GM12864 (cell line): ENCODE data around the gene TLE4.

Experiments used
- DNase-seq: peaks from one replicate; pipeline ENCODE4 v3.0.0-alpha.2; 2011; ENCODE audit warnings: low read depth
- H3K4me3 ChIP-seq: 2 replicates; pipeline ENCODE4 v1.5.1; 2011; ENCODE audit warnings: mild to moderate bottlenecking, low read depth, low read length, control low read depth
- CTCF ChIP-seq: IDR thresholded peaks from 2 replicates; pipeline ENCODE4 v1.5.1; 2011; ENCODE audit warnings: low read depth, mild to moderate bottlenecking, moderate library complexity, low read length, control low read depth, inconsistent platforms; ENCODE audit errors: missing control alignments

TLE4 gene

GRCh38 chr9:79610019-79610631 lies 38.4 kb downstream of the TLE4 start:
- TF ChIP-seq CTCF: no peak
- no peak overlapping the region for H3K4me3 ChIP-seq
- no peak for DNase-seq

- no peak for DNase-seq
- TF ChIP-seq CTCF: no peak
- H3K4me3 ChIP-seq: no peak overlapping the region
Observed at GRCh38 chr9:79610791-79611614, 39.2 kb downstream of the TLE4 start.

GRCh38 chr9:79613145-79613544 lies 41.4 kb downstream of the TLE4 start:
- TF ChIP-seq CTCF: no peak
- DNase-seq: no peak
- no peak overlapping the region for H3K4me3 ChIP-seq

- no peak for DNase-seq
- TF ChIP-seq CTCF: no peak
- H3K4me3 ChIP-seq: no peak overlapping the region
Observed at GRCh38 chr9:79615038-79615437, 43.3 kb downstream of the TLE4 start.

- H3K4me3 ChIP-seq: no peak overlapping the region
- TF ChIP-seq CTCF: no peak
- no peak for DNase-seq
Observed at GRCh38 chr9:79616013-79616412, 44.2 kb downstream of the TLE4 start.

- DNase-seq: no peak
- no peak for TF ChIP-seq CTCF
- H3K4me3 ChIP-seq: no peak overlapping the region
Observed at GRCh38 chr9:79616971-79617370, 45.2 kb downstream of the TLE4 start.

GRCh38 chr9:79617395-79617794 lies 45.6 kb downstream of the TLE4 start:
- H3K4me3 ChIP-seq: no peak overlapping the region
- no peak for TF ChIP-seq CTCF
- no peak for DNase-seq
